Natural killer cell treated with Interleukin-12 subunit alpha and Interleukin-12 subunit beta and Interleukin-15 and Interleukin-18, amount 100 ng/mL, for 72 hours (primary cell): ENCODE data around the gene SDF4. TPM values are rescaled to one million over a fixed set of nuclear protein-coding genes. Genes with fewer than 3 reads are reported as not detected.
A peak's percentile ranks its signal among the peaks of the same experiment; 100 is the strongest.
"Not testable (repeated sequence)": the region's sequence is repeated elsewhere in the genome, so short reads cannot be mapped to it uniquely, and the experiment has no call there.

Experiments used
- ATAC-seq, 2 donors: fragments of 150-1000 bp; cut with Tn5 transposase in 1 of 2; sonication (Bioruptor Pico), chemical (Tn5 transposase) in 1 of 2; 2 replicates each; pipeline ENCODE4 v1.10.0; 2021
- DNase-seq: peaks from one replicate; pipeline ENCODE4 v3.0.0; 2022; ENCODE audit warnings: low spot score
- H3K27ac Mint-ChIP-seq, 2 donors: 1 replicate in 1 of 2; 2 replicates in 1 of 2; pipeline ENCODE4 v1.8.0; 2022; ENCODE audit warnings: mixed read lengths in 2 of 2, mild to moderate bottlenecking in 1 of 2, moderate library complexity in 1 of 2
- H3K27me3 Mint-ChIP-seq, 2 donors: 1 replicate in 1 of 2; 2 replicates in 1 of 2; pipeline ENCODE4 v1.8.0; 2022; ENCODE audit warnings: mixed read lengths in 2 of 2
- H3K36me3 Mint-ChIP-seq: one replicate; pipeline ENCODE4 v1.8.0; 2022; ENCODE audit warnings: mixed read lengths
- H3K4me1 Mint-ChIP-seq, 2 donors: 1 replicate in 1 of 2; 2 replicates in 1 of 2; pipeline ENCODE4 v1.8.0; 2022; ENCODE audit warnings: low read depth in 2 of 2, mixed read lengths in 2 of 2, mild to moderate bottlenecking in 1 of 2
- H3K4me3 Mint-ChIP-seq: one replicate; pipeline ENCODE4 v1.8.0; 2022; ENCODE audit warnings: mixed read lengths
- H3K9me3 Mint-ChIP-seq: 2 replicates; pipeline ENCODE4 v1.8.0; 2022; ENCODE audit warnings: mixed read lengths
- total RNA-seq, 2 donors: library from RNA; stranded (reverse); gene quantifications; one replicate each; pipeline ENCODE4 v1.2.3, GENCODE V29; 2022

SDF4 gene
- total RNA-seq, 2 donors from 2014 or later, result 243 to 251 TPM

DNA sequence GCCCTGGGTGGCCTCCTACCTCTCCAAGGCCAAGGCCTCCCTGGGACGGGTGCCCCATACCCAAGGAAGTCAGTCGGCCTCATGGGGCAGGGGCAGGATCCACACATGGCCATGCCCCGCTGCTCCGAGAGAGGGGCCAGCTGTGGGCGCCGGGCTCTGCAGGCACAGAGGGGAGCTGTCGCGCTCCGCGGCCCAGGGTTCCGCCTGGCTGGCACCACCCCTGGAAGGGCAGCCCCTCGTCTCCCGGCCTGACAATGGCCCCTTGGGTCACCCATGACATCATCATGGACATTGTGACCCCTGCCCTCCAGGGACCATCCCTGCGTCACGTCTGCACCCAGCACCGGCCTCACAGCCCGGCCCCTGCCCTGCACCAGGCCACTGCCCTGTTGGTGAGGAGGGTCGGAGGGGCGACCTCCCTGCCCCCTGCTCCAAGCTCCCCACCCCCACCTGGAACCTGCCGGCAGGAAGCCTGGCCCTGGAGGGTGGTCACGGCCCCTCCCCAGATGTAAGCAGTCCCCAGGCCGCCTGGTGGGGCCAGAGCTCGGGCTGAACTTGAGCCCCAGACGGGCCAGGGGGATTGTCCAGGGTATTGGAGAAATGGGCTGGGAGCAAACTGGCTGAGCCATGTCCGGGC, 52.3 kb downstream of the SDF4 start:
- Mint-ChIP-seq H3K9me3 (no peaks in the 10 kb centered on the region), H3K27ac (no peak overlapping the region), H3K4me3 (no peak overlapping the region), H3K4me1 (peaks cover 8 to 23% of the 10 kb centered on the region in 2 donors), H3K27me3 (peaks cover 9 to 13% of the 10 kb centered on the region in 2 donors), H3K36me3 (no peaks in the 10 kb centered on the region)
- ATAC-seq, result peak in 1 of 2 donors; percentile 26
- DNase-seq, result no peak

DNA sequence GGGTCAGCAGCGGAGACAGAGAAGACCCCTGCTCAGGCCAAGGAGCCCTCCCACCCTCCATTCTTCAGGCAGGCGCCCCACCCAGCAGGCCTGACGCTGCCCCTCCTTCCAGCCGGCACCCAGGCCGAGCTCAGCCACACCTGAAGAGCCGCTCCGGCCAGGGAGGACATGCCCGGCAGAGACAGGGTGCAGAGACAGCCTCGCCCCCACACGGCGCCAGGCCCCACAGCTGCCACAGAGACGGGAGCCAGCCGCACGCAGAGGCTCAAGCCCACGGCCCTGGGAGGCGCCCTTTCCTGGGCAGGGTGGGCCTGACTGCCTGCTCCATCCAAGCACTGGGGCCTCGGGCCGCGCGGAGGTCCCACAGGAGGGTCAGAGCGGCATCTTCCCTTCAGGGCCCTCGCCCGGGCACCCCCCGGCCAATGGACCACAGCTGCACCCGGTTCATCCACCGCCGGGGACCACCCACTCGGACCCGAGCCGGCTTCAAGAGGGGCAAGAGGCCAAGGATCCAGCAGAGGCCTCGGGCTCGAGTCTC, 52.9 kb downstream of the SDF4 start:
- Mint-ChIP-seq H3K4me3 (no peak overlapping the region), H3K9me3 (no peaks in the 10 kb centered on the region), H3K4me1 (peaks cover 8 to 23% of the 10 kb centered on the region in 2 donors), H3K36me3 (no peaks in the 10 kb centered on the region), H3K27me3 (peaks cover 9 to 13% of the 10 kb centered on the region in 2 donors), H3K27ac (no peak overlapping the region)
- DNase-seq, result peak; percentile 55
- ATAC-seq, result peak in 1 of 2 donors; percentile 2

- Mint-ChIP-seq H3K27me3 (peaks cover 9 to 13% of the 10 kb centered on the region in 2 donors), H3K27ac (no peak overlapping the region), H3K36me3 (no peaks in the 10 kb centered on the region), H3K9me3 (no peaks in the 10 kb centered on the region), H3K4me1 (peaks cover 8 to 19% of the 10 kb centered on the region in 2 donors), H3K4me3 (no peak overlapping the region)
- no peak for ATAC-seq
- DNase-seq, result no peak
Observed at GRCh38 chr1:1177452-1178206, 54.2 kb downstream of the SDF4 start.

- H3K4me1 Mint-ChIP-seq, result peaks cover 8 to 18% of the 10 kb centered on the region in 2 donors
Observed at GRCh38 chr1:1176931-1177330, 54.9 kb downstream of the SDF4 start.

DNA sequence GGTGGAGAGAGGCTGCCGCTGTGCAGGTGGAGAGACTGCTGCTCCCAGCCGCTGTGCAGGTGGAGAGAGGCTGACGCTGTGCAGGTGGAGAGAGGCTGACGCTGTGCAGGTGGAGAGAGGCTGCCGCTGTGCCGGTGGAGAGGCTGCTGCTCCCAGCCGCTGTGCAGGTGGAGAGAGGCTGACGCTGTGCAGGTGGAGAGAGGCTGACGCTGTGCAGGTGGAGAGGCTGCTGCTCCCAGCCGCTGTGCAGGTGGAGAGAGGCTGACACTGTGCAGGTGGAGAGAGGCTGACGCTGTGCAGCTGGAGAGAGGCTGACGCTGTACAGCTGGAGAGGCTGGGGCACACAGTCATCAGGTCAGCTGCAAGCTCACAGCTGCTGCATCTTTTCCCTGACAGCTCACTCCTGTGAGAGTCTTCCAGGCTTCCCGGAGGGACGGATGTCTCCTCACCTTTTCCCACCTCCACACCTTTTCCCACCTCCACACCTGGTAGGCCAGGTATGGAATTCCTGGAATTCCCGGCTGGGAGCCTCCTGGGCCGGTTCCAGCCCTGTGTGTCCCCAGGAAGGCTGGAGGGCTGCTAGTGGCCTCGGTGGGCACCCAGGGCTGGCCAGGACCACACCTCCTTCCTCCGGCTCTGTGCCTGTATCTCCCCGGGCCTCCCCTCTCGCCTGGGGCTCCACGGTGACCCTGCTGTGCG, 55.6 kb downstream of the SDF4 start:
- H3K27ac Mint-ChIP-seq, DNase-seq, H3K4me3 Mint-ChIP-seq, H3K36me3 Mint-ChIP-seq, ATAC-seq, H3K9me3 Mint-ChIP-seq: not testable (repeated sequence)
- H3K27me3 Mint-ChIP-seq, result peaks cover 9 to 13% of the 10 kb centered on the region in 2 donors
- peaks cover 3 to 12% of the 10 kb centered on the region in 2 donors for H3K4me1 Mint-ChIP-seq

More at GRCh38 chr1:1176931-1177330, 54.9 kb downstream of the SDF4 start:
- no peaks in the 10 kb centered on the region for H3K36me3 Mint-ChIP-seq
- H3K4me3 Mint-ChIP-seq, result no peak overlapping the region
- peaks cover 9 to 15% of the 10 kb centered on the region in 2 donors for H3K27me3 Mint-ChIP-seq
- DNase-seq (no peak), ATAC-seq (no peak)
- peak overlapping the region in 1 of 2 donors; percentile 0 for H3K27ac Mint-ChIP-seq
- H3K9me3 Mint-ChIP-seq, result no peaks in the 10 kb centered on the region

DNA sequence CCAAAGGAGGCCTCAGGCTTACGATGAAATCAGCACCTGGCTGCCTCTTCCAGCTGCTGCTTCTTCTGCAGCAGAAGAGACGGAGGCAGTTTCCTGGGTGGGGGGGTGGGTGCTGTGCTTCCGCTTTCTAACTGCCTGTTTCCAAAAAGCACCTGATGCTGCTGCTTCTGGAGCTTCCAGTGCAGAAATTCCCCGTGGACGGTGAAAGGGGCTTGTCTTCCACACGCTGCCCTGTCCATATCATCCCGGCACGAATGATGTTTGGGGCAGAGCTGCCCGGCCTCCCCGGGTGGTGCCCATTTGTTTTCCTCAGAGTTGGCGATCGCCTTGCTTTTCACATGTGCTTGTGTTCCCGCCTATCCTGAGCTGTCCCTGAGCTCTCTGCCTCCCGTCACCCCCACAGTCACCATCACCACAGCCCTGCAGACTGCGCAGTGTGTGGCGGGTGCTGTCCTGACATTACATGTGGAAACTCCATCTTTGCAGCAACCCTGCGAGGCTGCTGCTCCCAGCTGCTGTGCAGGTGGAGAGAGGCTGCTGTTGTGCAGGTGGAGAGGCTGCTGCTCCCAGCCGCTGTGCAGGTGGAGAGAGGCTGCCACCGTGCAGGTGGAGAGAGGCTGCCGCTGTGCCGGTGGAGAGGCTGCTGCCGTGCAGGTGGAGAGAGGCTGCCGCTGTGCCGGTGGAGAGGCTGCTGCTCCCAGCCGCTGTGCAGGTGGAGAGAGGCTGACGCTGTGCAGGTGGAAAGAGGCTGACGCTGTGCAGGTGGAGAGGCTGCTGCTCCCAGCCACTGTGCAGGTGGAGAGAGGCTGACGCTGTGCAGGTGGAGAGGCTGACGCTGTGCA, 56.4 kb downstream of the SDF4 start:
- Mint-ChIP-seq H3K4me3 (no peak overlapping the region), H3K27ac (no peak overlapping the region), H3K4me1 (peaks cover 0 to 10% of the 10 kb centered on the region in 2 donors), H3K36me3 (no peaks in the 10 kb centered on the region), H3K9me3 (no peaks in the 10 kb centered on the region), H3K27me3 (peaks cover 9 to 11% of the 10 kb centered on the region in 2 donors)
- DNase-seq, result no peak
- no peak for ATAC-seq

GRCh38 chr1:1173793-1174415, 57.9 kb downstream of the SDF4 start, which contains the start of gene TTLL10:
TSS of gene TTLL10 (plus strand) at chr1:1173880. CDS start at chr1:1179216, 5,336 bp downstream.
- ATAC-seq, result peak; percentile 29 to 37
- Mint-ChIP-seq H3K4me3 (no peak within 1 kb of the TSS), H3K27me3 (peaks cover 9 to 11% of the 10 kb centered on the region in 2 donors), H3K4me1 (peaks cover 0 to 13% of the 10 kb centered on the region in 2 donors), H3K27ac (no peak within 1 kb of the TSS), H3K9me3 (no peaks in the 10 kb centered on the region), H3K36me3 (no peaks in the 10 kb centered on the region)
- no peak for DNase-seq

- peak in 1 of 2 donors; percentile 11 for ATAC-seq
- no peak for DNase-seq
- no peak overlapping the region for H3K27ac Mint-ChIP-seq
- peaks cover 9 to 11% of the 10 kb centered on the region in 2 donors for H3K27me3 Mint-ChIP-seq
- peaks cover 0 to 13% of the 10 kb centered on the region in 2 donors for H3K4me1 Mint-ChIP-seq
- H3K9me3 Mint-ChIP-seq, result no peaks in the 10 kb centered on the region
- H3K36me3 Mint-ChIP-seq, result no peaks in the 10 kb centered on the region
- H3K4me3 Mint-ChIP-seq, result no peak overlapping the region
Observed at GRCh38 chr1:1173061-1173792, 58.6 kb downstream of the SDF4 start.

DNA sequence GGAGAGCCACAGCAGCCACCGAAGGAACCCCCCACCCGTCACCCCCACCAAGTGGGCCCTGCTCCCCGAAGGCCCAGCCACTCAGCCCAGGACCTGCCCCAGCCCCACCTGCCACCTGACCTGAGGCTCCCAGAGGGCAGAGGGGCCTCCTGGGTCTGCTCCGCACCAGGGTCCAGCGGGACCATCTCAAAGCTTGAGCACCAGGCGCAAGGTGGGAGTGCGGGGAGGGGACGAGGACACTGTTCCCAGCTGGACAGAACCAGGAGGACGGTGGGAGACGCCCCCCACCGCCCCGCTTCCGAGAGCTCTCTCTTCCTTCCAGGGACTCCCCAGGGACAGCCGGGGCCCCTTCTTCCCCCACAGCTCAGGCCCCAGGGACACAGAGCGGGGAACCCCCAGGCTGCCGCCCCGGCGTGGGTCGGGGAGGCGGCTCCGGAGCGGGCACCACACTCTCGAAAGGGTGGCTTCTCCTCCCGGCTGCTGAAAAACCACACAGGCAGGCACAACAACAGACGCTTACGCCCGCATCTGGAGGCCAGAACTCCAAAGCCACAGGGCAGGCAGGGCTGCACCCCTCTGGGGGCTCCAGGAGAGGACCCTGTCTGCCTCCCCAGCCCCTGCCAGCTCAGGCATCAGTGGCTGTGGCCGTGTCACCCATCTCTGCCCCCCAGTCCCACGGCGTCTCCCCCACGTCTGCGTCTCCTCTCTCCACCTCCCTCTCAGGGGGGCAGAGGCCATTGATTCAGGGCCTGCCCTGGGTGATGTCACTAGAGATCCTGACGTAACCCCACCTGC, 60.1 kb downstream of the SDF4 start:
- H3K4me1 Mint-ChIP-seq, result peaks cover 0 to 9% of the 10 kb centered on the region in 2 donors
- no peaks in the 10 kb centered on the region for H3K9me3 Mint-ChIP-seq
- no peaks in the 10 kb centered on the region for H3K36me3 Mint-ChIP-seq
- ATAC-seq, result peak; percentile 29 to 65
- no peak overlapping the region for H3K4me3 Mint-ChIP-seq
- DNase-seq, result no peak
- H3K27me3 Mint-ChIP-seq, result peaks cover 3 to 7% of the 10 kb centered on the region in 2 donors
- no peak overlapping the region for H3K27ac Mint-ChIP-seq

DNA sequence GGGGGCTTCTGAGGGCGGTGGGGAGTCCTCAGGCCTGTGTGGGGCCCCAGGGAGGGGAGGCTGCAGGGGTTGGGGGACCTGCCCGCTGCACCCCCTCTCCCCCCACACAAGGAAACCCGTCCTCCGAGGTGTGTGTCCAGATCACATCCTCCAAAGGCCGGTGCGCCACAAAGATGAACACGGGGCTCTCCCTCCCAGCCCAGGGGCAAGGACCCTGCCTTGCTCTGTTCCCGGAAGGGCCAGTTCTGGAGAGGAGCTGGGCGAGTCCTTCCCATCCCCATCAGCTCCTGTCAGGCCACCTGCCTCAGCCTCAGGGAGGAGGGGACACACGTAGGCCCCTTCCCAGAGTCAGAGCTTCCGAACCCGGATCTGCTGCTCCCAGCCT, 60.6 kb downstream of the SDF4 start:
- Mint-ChIP-seq H3K4me1 (peaks cover 0 to 9% of the 10 kb centered on the region in 2 donors), H3K27me3 (peaks cover 0 to 6% of the 10 kb centered on the region in 2 donors), H3K9me3 (no peaks in the 10 kb centered on the region), H3K27ac (no peak overlapping the region), H3K4me3 (no peak overlapping the region), H3K36me3 (no peaks in the 10 kb centered on the region)
- no peak for DNase-seq
- ATAC-seq, result no peak

GRCh38 chr1:1170215-1171091, 61.3 kb downstream of the SDF4 start:
- H3K27ac Mint-ChIP-seq, result no peak overlapping the region
- no peaks in the 10 kb centered on the region for H3K9me3 Mint-ChIP-seq
- H3K4me1 Mint-ChIP-seq, result peaks cover 5 to 14% of the 10 kb centered on the region in 2 donors
- DNase-seq (no peak), ATAC-seq (no peak)
- H3K27me3 Mint-ChIP-seq, result peaks cover 0 to 4% of the 10 kb centered on the region in 2 donors
- H3K36me3 Mint-ChIP-seq, result no peaks in the 10 kb centered on the region
- no peak overlapping the region for H3K4me3 Mint-ChIP-seq
